ENCODE results near the gene PIM3. TPM values are rescaled to one million over a fixed set of nuclear protein-coding genes. Genes with fewer than 3 reads are reported as not detected.

Gene PIM3
- total and polyA plus RNA-seq, 2 of the 8 experiments (the other 6 are each of a cell fraction or from before 2014, with no cell fraction given): 22.6 to 30.0 TPM

DNA sequence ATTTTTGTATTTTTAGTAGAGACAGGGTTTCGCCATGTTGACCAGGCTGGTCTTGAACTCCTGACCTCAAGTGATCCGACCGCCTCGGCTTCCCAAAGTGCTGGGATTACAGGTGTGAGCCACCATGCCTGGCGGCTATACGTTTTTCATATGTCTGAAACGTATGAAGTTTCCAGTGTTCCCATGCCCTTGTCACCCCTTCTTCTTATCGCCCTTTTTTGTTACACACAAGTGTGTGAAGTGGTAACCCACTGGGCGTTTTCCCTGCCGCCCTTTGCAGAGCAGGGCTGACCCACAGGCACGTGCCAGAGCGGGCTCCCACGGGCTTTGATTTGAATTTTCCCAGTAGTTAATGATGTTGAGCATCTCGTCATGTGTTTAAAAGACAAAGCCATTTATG is 17.0 kb downstream of the PIM3 start:
- no peak for FAIRE-seq
- Histone ChIP-seq H3K14ac (ENCODE audit: insufficient read length) (no peak overlapping the region), H3K18ac (ENCODE audit: extremely low read depth, low read length) (no peak overlapping the region), H3K27ac (ENCODE audit: low read depth, low read length) (no peak overlapping the region), H2BK20ac (ENCODE audit: low read length) (no peak overlapping the region), H2BK5ac (ENCODE audit: low read depth, low read length) (no peak overlapping the region), H2AK5ac (ENCODE audit: low read depth, low read length) (no peak overlapping the region), H4K5ac (ENCODE audit: insufficient read length, low read depth, low read length) (no peak overlapping the region), H2AFZ (ENCODE audit: low read length) (no peak overlapping the region), H3K9ac (replicated peaks in 1 of 4; ENCODE audit: extremely low read depth in 1 of 4, low read depth in 3 of 4, low read length in 3 of 4) (no peak overlapping the region), H2BK15ac (ENCODE audit: low read length) (no peak overlapping the region), H3K79me1 (ENCODE audit: low read depth, low read length) (peaks cover 6% of the 10 kb centered on the region), H4K8ac (ENCODE audit: extremely low read depth, insufficient read depth, low read length) (no peak overlapping the region), H3K56ac (replicated peaks; ENCODE audit: insufficient read length, low read depth, low read length) (no peak overlapping the region), H3K4me1 (replicated peaks in 1 of 4; ENCODE audit: control insufficient read depth in 3 of 4, insufficient read depth in 4 of 4, low read length in 3 of 4) (no peaks in the 10 kb centered on the region), H3K9me3 (ENCODE audit: insufficient read depth in 2 of 2, low read depth in 1 of 2, low read length in 1 of 2) (no peaks in the 10 kb centered on the region), H3K79me2 (ENCODE audit: control insufficient read depth in 1 of 2, insufficient read depth in 2 of 2, low read length in 2 of 2) (no peaks in the 10 kb centered on the region), H3K27me3 (replicated peaks in 1 of 4; ENCODE audit: control insufficient read depth in 3 of 4, extremely low read depth in 1 of 4, insufficient read depth in 3 of 4, low read length in 3 of 4) (peaks cover 0 to 9% (median 5%) of the 10 kb centered on the region in 4 experiments; a peak in 4 of 7 replicates), H4K20me1 (replicated peaks in 1 of 2; ENCODE audit: control insufficient read depth in 1 of 2, insufficient read depth in 2 of 2, low read length in 2 of 2) (peaks cover 0 to 15% of the 10 kb centered on the region in 2 experiments), H3K23ac (ENCODE audit: insufficient read length) (no peak overlapping the region), H4K91ac (replicated peaks; ENCODE audit: insufficient read length, low read length) (no peak overlapping the region), H3K4ac (replicated peaks; ENCODE audit: insufficient read length, low read depth, low read length) (no peak overlapping the region), H2BK12ac (ENCODE audit: low read depth, low read length) (no peak overlapping the region), H2BK120ac (replicated peaks; ENCODE audit: low read depth, low read length) (no peak overlapping the region), H3K36me3 (ENCODE audit: control insufficient read depth in 2 of 4, insufficient read depth in 4 of 4, low read length in 3 of 4) (no peaks in the 10 kb centered on the region; a peak in 1 of 8 replicates), H3K4me3 (ENCODE audit: extremely low read depth in 1 of 4, insufficient read depth in 2 of 4, low read depth in 3 of 4, low read length in 4 of 4) (no peak overlapping the region), H3K4me2 (ENCODE audit: insufficient read depth in 1 of 2, low read depth in 2 of 2, low read length in 2 of 2) (no peak overlapping the region), H3K23me2 (ENCODE audit: low read depth, low read length) (peaks cover 17% of the 10 kb centered on the region)
- CTCF ChIA-PET (ENCODE audit: partially characterized antibody): interaction anchor here (0.6 to 1.8 kb wide), 4 partner anchors 10 to 245 kb away, joined by 3 to 13 read pairs (median 4); no protein-coding TSS in a partner anchor
- WGBS, 2 experiments (ENCODE audit: extremely low coverage in 1 of 2, insufficient coverage in 1 of 2, insufficient read length in 1 of 2, insufficient replicate concordance in 2 of 2, low coverage in 1 of 2, low lambda C conversion rate in 2 of 2, missing lambda C conversion rate in 1 of 2): 88% methylated on average over 14 of the region's 14 CpGs; no CpG with 5 or more reads in 1 of the 2 experiments
- POLR2A ChIA-PET (ENCODE audit: partially characterized antibody): interaction anchor here (0.9 to 1.0 kb wide), 2 partner anchors 9 to 10 kb away, joined by 3 to 4 read pairs; no protein-coding TSS in a partner anchor
- DNase-seq (ENCODE audit: low read depth in 1 of 2, low spot score in 2 of 2): no peak
- TF ChIP-seq EP300 (IDR thresholded peaks at IDR 0.05; ENCODE audit: borderline replicate concordance in 1 of 2, low read depth in 2 of 2, low read length in 2 of 2) (no peak), RBBP5 (IDR thresholded peaks at IDR 0.05; ENCODE audit: borderline replicate concordance, low read depth, low read length) (no peak), PHF8 (conservative IDR thresholded peaks at IDR 0.05; ENCODE audit: low read depth, low read length) (no peak), JUN (IDR thresholded peaks at IDR 0.05; ENCODE audit: low read depth, low read length) (no peak), BRCA1 (IDR thresholded peaks at IDR 0.05; ENCODE audit: low read depth, low read length) (no peak), CBX5 (IDR thresholded peaks at IDR 0.05; ENCODE audit: low read depth, low read length) (no peak), FOSL1 (IDR thresholded peaks at IDR 0.05; ENCODE audit: insufficient read depth, low read depth, low read length) (no peak), BCL11A (IDR thresholded peaks at IDR 0.05; ENCODE audit: low read depth in 2 of 2, low read length in 2 of 2) (no peak), GABPA (IDR thresholded peaks at IDR 0.05; ENCODE audit: borderline replicate concordance, insufficient read depth, low read length) (no peak), KDM4A (IDR thresholded peaks at IDR 0.05; ENCODE audit: low read depth, low read length, severe bottlenecking) (no peak), NANOG (IDR thresholded peaks at IDR 0.05; ENCODE audit: insufficient read depth, low read depth, low read length, poor library complexity, severe bottlenecking) (no peak)

Measured in H1 (cell line).